Upper lobe of left lung (tissue), 6 donors: ENCODE data around the gene TPO. TPM values are rescaled to one million over a fixed set of nuclear protein-coding genes. Genes with fewer than 3 reads are reported as not detected.

Experiments
- ATAC-seq, 2 donors: fragments of 200-7000 bp; cut with Tn5 transposase; one replicate each; pipeline ENCODE4 v1.9.1; 2022; ENCODE audit warnings: mild to moderate bottlenecking in 2 of 2, moderate library complexity in 2 of 2; ENCODE audit not compliant: low FRiP score in 2 of 2
- DNase-seq, 2 donors: peaks; one replicate each; pipeline ENCODE4 v3.0.0-alpha.2; 2019 to 2020
- H3K27ac ChIP-seq, 4 donors: fragments of 200-600 bp; sonication (generic); one replicate each; pipeline ENCODE4 v1.5.1; 2016 to 2019
- H3K27me3 ChIP-seq, 4 donors: fragments of 200-600 bp; sonication (generic); one replicate each; pipeline ENCODE4 v1.5.1; 2017 to 2019
- H3K36me3 ChIP-seq, 4 donors: fragments of 200-600 bp; sonication (generic); one replicate each; pipeline ENCODE4 v1.5.1; 2016 to 2019
- H3K4me1 ChIP-seq, 4 donors: fragments of 200-600 bp; sonication (generic); one replicate each; pipeline ENCODE4 v1.5.1; 2018 to 2019
- H3K4me3 ChIP-seq, 4 donors: fragments of 200-600 bp; sonication (generic); one replicate each; pipeline ENCODE4 v1.5.1; 2017 to 2019; ENCODE audit warnings: mild to moderate bottlenecking in 2 of 4, moderate library complexity in 1 of 4
- H3K9me3 ChIP-seq, 4 donors: fragments of 200-600 bp; sonication (generic); one replicate each; pipeline ENCODE4 v1.5.1; 2018 to 2019
- CTCF ChIP-seq, 6 experiments: fragments of 450-650 bp in 4 of 6; fragments of 200-600 bp in 2 of 6; sonication (generic) in 2 of 6; IDR thresholded peaks; one replicate each; pipeline ENCODE4 v1.5.1; 2016 to 2019; ENCODE audit warnings: antibody characterized with exemption in 6 of 6
- EP300 ChIP-seq, 4 donors: sonication (generic); formaldehyde crosslinking; IDR thresholded peaks; one replicate each; pipeline ENCODE4 v1.5.1; 2017; ENCODE audit warnings: antibody characterized with exemption in 4 of 4, control low read depth in 2 of 4
- POLR2A ChIP-seq, 4 donors: fragments of 450-650 bp; IDR thresholded peaks; one replicate each; pipeline ENCODE4 v1.5.1; 2016 to 2017; ENCODE audit warnings: antibody characterized with exemption in 4 of 4, mild to moderate bottlenecking in 2 of 4
- POLR2AphosphoS5 ChIP-seq, 2 donors: sonication (generic); formaldehyde crosslinking; IDR thresholded peaks; one replicate each; pipeline ENCODE4 v1.5.1; 2017; ENCODE audit warnings: antibody characterized with exemption in 2 of 2
- WGBS, 2 donors: methylation state at CpG; one replicate each; pipeline ENCODE4 v1.1.5; 2017 to 2018; 5-methylcytosine and 5-hydroxymethylcytosine counted together
- total RNA-seq, 6 donors: library from RNA; depleted of rRNA in 4 of 6; stranded (reverse); fragments of >200 nt in 4 of 6; gene quantifications; one replicate each; pipeline versions ENCODE4 v1.1.0 to v1.2.1, GENCODE V29; 2016 to 2021
- donor health status: DM: no; HTN: no; CAD: no; lungs with moderate emphysema.
- donor health status: DM: no; HTN: yes; CAD: no; lungs with severe emphysema.

The TPO gene
- total RNA-seq, 6 donors from 2014 or later: 0.06 to 0.39 TPM; not detected in 4

GRCh38 chr2:1556776-1557466 is 143.7 kb downstream of the TPO start:
- H3K9me3 ChIP-seq: no peaks in the 10 kb centered on the region
- no peak for DNase-seq
- 93 to 95% methylated on average over 10 to 13 of the region's 13 CpGs for WGBS, 2 donors
- H3K27me3 ChIP-seq: no peaks in the 10 kb centered on the region
- TF ChIP-seq POLR2AphosphoS5 (IDR thresholded peaks at IDR 0.05) (no peak), CTCF (IDR thresholded peaks at IDR 0.05) (no peak), POLR2A (IDR thresholded peaks at IDR 0.05) (no peak), EP300 (IDR thresholded peaks at IDR 0.05) (no peak)
- H3K4me3 ChIP-seq: no peak overlapping the region
- H3K27ac ChIP-seq: no peak overlapping the region
- ATAC-seq: peak; percentile 42 to 57
- peaks cover 0 to 7% (median 0%) of the 10 kb centered on the region in 4 donors for H3K4me1 ChIP-seq
- no peaks in the 10 kb centered on the region for H3K36me3 ChIP-seq

- ATAC-seq: peak in 1 of 2 donors; percentile 41
- H3K36me3 ChIP-seq: no peaks in the 10 kb centered on the region
- H3K27ac ChIP-seq: no peak overlapping the region
- TF ChIP-seq POLR2A (IDR thresholded peaks at IDR 0.05): no peak
- TF ChIP-seq CTCF (IDR thresholded peaks at IDR 0.05): no peak
- TF ChIP-seq EP300 (IDR thresholded peaks at IDR 0.05): no peak
- no peak for TF ChIP-seq POLR2AphosphoS5 (IDR thresholded peaks at IDR 0.05)
- whole genome bisulfite sequencing, 2 donors: 79 to 87% methylated on average over 8 to 11 of the region's 11 CpGs
- H3K4me1 ChIP-seq: peaks cover 0 to 7% (median 0%) of the 10 kb centered on the region in 4 donors
- DNase-seq: no peak
- no peaks in the 10 kb centered on the region for H3K9me3 ChIP-seq
- H3K4me3 ChIP-seq: no peak overlapping the region
- no peaks in the 10 kb centered on the region for H3K27me3 ChIP-seq
Observed at GRCh38 chr2:1557467-1557820, 144.2 kb downstream of the TPO start.

GRCh38 chr2:1559589-1560175 is 146.4 kb downstream of the TPO start:
- no peaks in the 10 kb centered on the region for H3K27me3 ChIP-seq
- no peak overlapping the region for H3K27ac ChIP-seq
- no peaks in the 10 kb centered on the region for H3K9me3 ChIP-seq
- DNase-seq (no peak), ATAC-seq (no peak)
- H3K36me3 ChIP-seq: no peaks in the 10 kb centered on the region
- peaks cover 0 to 9% (median 0%) of the 10 kb centered on the region in 4 donors for H3K4me1 ChIP-seq
- no peak overlapping the region for H3K4me3 ChIP-seq
- TF ChIP-seq EP300 (IDR thresholded peaks at IDR 0.05) (no peak), CTCF (IDR thresholded peaks at IDR 0.05) (no peak), POLR2AphosphoS5 (IDR thresholded peaks at IDR 0.05) (no peak), POLR2A (IDR thresholded peaks at IDR 0.05) (no peak)
- WGBS, 2 donors: 94 to 96% methylated on average over 7 to 15 of the region's 15 CpGs

- ATAC-seq (no peak), DNase-seq (no peak)
- H3K4me3 ChIP-seq: no peak overlapping the region
- TF ChIP-seq EP300 (IDR thresholded peaks at IDR 0.05): no peak
- TF ChIP-seq POLR2A (IDR thresholded peaks at IDR 0.05): no peak
- TF ChIP-seq CTCF (IDR thresholded peaks at IDR 0.05): no peak
- no peak for TF ChIP-seq POLR2AphosphoS5 (IDR thresholded peaks at IDR 0.05)
- H3K27ac ChIP-seq: no peak overlapping the region
- H3K4me1 ChIP-seq: peaks cover 0 to 9% (median 0%) of the 10 kb centered on the region in 4 donors
- 80 to 92% methylated on average over 14 of the region's 14 CpGs for WGBS, 2 donors
- no peaks in the 10 kb centered on the region for H3K36me3 ChIP-seq
- H3K9me3 ChIP-seq: no peaks in the 10 kb centered on the region
- H3K27me3 ChIP-seq: no peaks in the 10 kb centered on the region
Observed at GRCh38 chr2:1561259-1561658, 148.0 kb downstream of the TPO start.
